Glomerular visceral epithelial cell (primary cell): ENCODE results near the gene ERP29.
"Not testable (repeated sequence)": the region's sequence is repeated elsewhere in the genome, so short reads cannot be mapped to it uniquely, and the experiment has no call there.

Experiments
- DNase-seq: peaks from one replicate; pipeline ENCODE4 v3.0.0-alpha.2; 2016; ENCODE audit errors: extremely low spot score

Gene ERP29

DNA sequence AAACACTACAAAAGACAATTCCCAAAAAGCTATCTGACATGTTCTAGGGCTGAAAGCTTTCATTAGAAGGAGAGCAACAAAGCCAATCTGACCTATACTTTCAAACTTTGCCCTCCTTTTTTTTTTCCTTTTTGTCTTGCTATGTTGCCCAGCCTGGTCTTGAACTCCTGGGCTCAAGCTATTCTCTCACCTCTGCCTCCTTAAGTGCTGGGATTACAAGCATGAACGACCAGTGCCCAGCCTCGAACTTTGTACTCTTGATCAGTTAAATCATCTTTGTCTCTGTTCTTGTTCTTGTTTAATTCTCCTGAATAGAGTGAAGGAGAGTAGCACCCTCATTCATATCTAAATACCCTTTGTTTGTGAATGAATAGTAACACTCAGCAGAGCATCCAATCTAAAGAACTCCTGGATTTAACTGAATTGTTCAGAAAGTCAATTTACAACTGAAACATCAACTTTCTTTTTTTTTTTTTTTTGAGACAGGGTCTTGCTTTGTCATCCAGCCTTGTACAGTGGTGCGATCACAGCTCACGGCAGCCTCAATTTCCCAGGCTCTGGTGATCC lies 22.1 kb downstream of the ERP29 start:
- no peak for DNase-seq

DNA sequence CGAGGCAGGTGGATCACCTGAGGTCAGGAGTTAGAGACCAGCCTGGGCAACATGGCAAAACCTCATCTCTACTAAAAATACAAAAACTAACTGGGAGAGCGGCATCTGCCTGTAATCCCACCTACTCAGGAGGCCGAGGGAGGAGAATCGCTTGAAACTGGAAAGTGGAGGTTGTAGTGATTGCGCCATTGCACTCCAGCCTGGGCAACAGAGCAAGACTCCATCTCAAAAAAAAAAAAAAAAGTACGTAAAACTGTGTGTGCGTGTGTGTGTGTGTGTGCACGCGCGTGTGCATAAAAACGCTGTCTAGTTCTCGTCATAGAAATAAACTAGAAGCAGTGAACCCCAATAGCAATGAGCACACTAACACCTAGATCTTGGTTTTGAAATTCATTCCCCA lies 23.4 kb downstream of the ERP29 start:
- DNase-seq: not testable (repeated sequence)

- no peak for DNase-seq
These were observed 32.8 kb downstream of the ERP29 start for GRCh38 chr12:112046003-112046402.

DNA sequence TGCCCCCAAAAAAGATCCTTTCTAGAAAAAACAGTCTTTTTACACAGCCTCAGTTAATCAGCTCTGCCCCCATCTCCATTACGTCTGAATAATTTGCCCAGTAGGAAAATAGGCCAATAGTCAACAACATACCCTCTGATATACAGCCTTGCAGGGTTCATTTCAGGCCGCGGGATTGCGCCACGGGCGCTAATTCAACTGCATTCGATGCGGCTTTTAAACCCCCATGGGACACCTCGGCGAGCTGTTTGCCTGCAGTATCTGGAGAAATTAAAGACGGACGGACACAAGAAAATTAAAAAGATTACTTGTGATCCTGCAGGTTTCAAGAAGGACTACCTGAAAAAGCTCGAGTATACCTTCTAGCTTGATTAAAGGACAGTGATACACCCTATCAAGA lies 36.1 kb downstream of the ERP29 start:
- no peak for DNase-seq

DNA sequence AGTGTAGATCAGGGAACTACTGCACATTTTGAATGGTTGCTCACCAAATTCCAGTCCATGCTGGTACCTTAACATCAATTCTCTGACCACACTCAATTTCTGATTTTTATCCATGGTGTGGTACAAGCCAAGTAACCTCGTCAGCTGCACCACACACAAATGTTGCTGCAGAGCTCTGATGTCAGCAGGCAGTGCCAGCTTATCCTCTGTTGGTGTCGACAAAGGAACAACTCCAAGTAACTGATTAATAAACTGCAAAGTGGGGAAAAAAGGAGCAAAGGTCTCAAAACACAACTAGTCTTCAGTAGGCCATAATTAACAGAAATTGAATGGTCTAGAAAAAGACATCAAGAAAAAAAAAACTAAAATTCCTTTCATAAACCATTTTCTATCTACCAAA lies 47.9 kb downstream of the ERP29 start:
- DNase-seq: no peak

DNA sequence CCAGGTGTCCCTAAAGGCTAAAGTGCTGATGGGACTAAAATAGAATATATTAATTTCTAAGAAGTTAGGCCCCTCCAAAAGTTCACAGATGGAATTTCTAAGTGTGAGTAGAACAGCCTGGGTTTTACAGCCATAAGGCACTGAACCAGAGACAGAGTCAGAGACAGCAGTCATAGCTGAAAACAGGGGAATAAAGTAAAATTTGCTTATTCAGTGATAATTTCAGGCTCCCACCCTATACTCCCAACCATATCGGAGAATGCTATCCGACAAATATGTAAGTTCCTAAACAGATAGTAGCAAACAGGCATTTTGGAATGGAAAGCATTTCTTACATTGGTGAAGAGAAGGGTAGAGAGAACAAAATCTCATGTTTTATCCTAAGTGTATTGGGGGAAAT lies 50.0 kb downstream of the ERP29 start:
- no peak for DNase-seq

DNA sequence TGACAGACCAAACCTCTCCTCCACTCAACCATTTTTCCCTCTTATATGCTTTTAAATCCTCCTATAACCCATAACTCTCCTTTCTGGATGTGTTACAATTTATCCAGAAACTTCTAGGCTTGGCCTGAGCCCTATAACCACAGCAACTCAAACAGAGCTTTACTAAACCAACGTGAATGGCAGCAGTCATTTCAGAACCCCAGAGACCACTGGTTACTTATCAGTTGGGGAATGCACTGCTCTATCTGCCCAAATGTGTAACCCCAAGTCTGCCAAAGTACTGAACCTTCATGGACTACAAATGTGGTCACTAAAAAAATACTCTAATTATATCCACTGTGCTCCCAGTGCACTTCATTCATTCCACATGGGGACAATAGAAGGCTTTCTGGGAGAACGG lies 53.3 kb downstream of the ERP29 start:
- no peak for DNase-seq
